ENCODE measurements around the gene MOV10L1. TPM values are rescaled to one million over a fixed set of nuclear protein-coding genes. Genes with fewer than 3 reads are reported as not detected.

Gene MOV10L1
- total RNA-seq, 3 donors from 2014 or later: 0.16 to 0.44 (median 0.33) TPM

- no peak for DNase-seq (ENCODE audit: low spot score in 2 of 2)
- TF ChIP-seq POLR2A (IDR thresholded peaks at IDR 0.05) (no peak), CTCF (IDR thresholded peaks at IDR 0.05) (no peak), POLR2AphosphoS5 (IDR thresholded peaks at IDR 0.05) (no peak)
- H3K27ac ChIP-seq: no peak overlapping the region
- H3K36me3 ChIP-seq: no peaks in the 10 kb centered on the region
- intact Hi-C loops (cut with DNase I; ENCODE audit: low total_unique reads): loop anchor here (5.0 to 10.0 kb wide), 2 partner anchors 53 to 265 kb away; partner anchors contain the start of gene SELENOO
- no peaks in the 10 kb centered on the region for H3K9me3 ChIP-seq
- H3K4me1 ChIP-seq: no peaks in the 10 kb centered on the region
- no peaks in the 10 kb centered on the region for H3K27me3 ChIP-seq
- no peak overlapping the region for H3K4me3 ChIP-seq
Observed at GRCh38 chr22:50151571-50152537, 62.0 kb downstream of the MOV10L1 start.

DNA sequence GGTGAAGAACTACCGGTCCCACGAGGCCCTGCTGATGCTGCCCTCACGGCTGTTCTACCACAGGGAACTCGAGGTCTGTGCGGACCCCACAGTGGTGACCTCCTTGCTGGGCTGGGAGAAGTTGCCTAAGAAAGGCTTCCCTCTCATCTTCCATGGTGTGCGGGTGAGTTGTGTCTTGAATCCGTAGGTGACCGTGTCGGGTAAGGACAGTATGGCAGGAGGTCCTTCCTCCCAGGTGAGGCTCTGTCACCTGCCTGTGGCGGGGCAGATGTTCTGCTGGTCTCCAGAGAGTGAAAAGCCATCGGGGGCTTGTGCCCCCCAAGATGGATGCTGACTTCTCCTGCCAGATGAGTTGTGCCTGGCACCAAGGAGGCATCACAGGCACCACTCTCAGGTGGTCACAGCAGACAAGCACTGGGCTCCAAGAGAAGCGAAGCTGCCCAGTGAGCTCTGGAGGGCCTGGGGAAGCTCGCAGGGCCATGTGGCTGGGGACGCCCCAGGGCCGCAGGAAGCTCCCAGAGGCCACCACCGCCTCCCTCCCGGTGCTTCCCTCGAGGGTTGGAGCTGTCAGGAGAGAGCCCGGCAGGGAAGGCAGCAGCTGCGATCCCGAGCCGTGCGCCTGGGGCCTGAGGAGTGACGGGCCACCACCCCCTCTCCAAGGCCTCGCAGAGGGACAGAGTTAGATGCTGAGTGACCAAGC lies 63.4 kb downstream of the MOV10L1 start:
- Histone ChIP-seq H3K4me3 (no peak overlapping the region), H3K27me3 (no peaks in the 10 kb centered on the region), H3K27ac (no peak overlapping the region), H3K9me3 (no peaks in the 10 kb centered on the region), H3K36me3 (no peaks in the 10 kb centered on the region), H3K4me1 (no peaks in the 10 kb centered on the region)
- no peak for DNase-seq (ENCODE audit: low spot score in 2 of 2)
- intact Hi-C loops (cut with DNase I; ENCODE audit: low total_unique reads): loop anchor here (5.0 to 10.0 kb wide), 2 partner anchors 52 to 264 kb away; partner anchors contain the start of gene SELENOO
- TF ChIP-seq POLR2A (IDR thresholded peaks at IDR 0.05): no peak
- TF ChIP-seq POLR2AphosphoS5 (IDR thresholded peaks at IDR 0.05): no peak
- no peak for TF ChIP-seq CTCF (IDR thresholded peaks at IDR 0.05)

- DNase-seq (ENCODE audit: low spot score in 2 of 2): no peak
- H3K4me3 ChIP-seq: no peak overlapping the region
- TF ChIP-seq POLR2AphosphoS5 (IDR thresholded peaks at IDR 0.05) (no peak), CTCF (IDR thresholded peaks at IDR 0.05) (no peak), POLR2A (IDR thresholded peaks at IDR 0.05) (no peak)
- no peaks in the 10 kb centered on the region for H3K9me3 ChIP-seq
- H3K36me3 ChIP-seq: no peaks in the 10 kb centered on the region
- H3K4me1 ChIP-seq: no peaks in the 10 kb centered on the region
- H3K27me3 ChIP-seq: no peaks in the 10 kb centered on the region
- H3K27ac ChIP-seq: no peak overlapping the region
- intact Hi-C loops (cut with DNase I; ENCODE audit: low total_unique reads): loop anchor here (5.0 to 10.0 kb wide), 2 partner anchors 51 to 264 kb away; partner anchors contain the start of gene SELENOO
Observed at GRCh38 chr22:50153756-50154140, 63.9 kb downstream of the MOV10L1 start.

- peak; percentile 83 to 85 for DNase-seq (ENCODE audit: low spot score in 2 of 2)
- Histone ChIP-seq H3K4me1 (no peaks in the 10 kb centered on the region), H3K9me3 (no peaks in the 10 kb centered on the region), H3K36me3 (no peaks in the 10 kb centered on the region), H3K27me3 (no peaks in the 10 kb centered on the region), H3K27ac (peak overlapping the region; percentile 44 to 54), H3K4me3 (peak overlapping the region in 1 of 3 donors; percentile 37)
- TF ChIP-seq POLR2AphosphoS5 (IDR thresholded peaks at IDR 0.05): peak in 1 of 3 donors; percentile 29
- TF ChIP-seq CTCF (IDR thresholded peaks at IDR 0.05): no peak
- TF ChIP-seq POLR2A (IDR thresholded peaks at IDR 0.05): no peak
- intact Hi-C loops (cut with DNase I; ENCODE audit: low total_unique reads): loop anchor here (10.0 kb wide), 1 partner anchor 47 kb away; the partner anchor contains the start of gene SELENOO
Observed at GRCh38 chr22:50157709-50158375, 68.0 kb downstream of the MOV10L1 start.

Data from breast epithelium (tissue), 4 donors.